ENCODE measurements around the gene GGACT. TPM values are rescaled to one million over a fixed set of nuclear protein-coding genes. Genes with fewer than 3 reads are reported as not detected.
A peak's percentile ranks its signal among the peaks of the same experiment; 100 is the strongest.

Gene GGACT
- total and polyA plus RNA-seq, 2 of the 8 experiments (the other 6 are each of a cell fraction or from before 2014, with no cell fraction given): 1.1 to 1.5 TPM

DNA sequence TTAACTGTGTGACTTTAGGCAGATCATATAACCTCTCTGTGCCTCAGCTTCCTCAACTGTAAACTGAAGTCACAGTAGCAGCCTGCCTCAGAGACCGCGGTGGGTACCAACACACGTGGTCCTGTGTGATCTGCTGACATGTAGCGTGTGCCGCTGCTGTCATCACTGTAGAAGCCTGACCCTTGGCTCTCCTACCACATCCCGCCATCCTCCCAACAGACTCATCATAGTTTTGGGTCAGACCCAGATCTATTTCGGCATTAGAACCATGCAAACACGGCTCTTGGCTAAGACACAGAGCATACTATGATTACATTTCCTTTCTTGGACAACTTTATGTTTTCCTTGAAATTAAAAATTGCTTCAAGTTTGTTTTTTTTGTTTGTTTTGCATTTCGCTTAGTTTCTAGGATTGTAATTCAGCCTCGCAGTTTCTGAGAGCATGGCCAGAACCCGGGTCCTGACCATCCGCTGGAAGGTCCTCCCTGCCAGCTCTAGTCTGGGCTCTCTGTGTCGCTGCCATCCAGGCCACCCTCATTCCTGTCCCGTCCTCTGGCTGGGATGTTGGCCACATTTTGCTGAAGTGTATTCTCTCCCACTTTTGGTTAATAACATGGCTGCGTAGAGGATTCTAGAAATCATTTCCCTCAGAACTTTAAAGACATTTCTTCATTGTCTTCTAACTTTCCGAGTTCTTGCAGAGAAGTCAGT lies 53.0 kb downstream of the GGACT start:
- POLR2A ChIA-PET (ENCODE audit: partially characterized antibody): no interaction called here
- H4K8ac ChIP-seq (ENCODE audit: extremely low read depth, insufficient read depth, low read length): no peak overlapping the region
- H2BK20ac ChIP-seq (ENCODE audit: low read length): no peak overlapping the region
- no peak overlapping the region for H3K18ac ChIP-seq (ENCODE audit: extremely low read depth, low read length)
- H3K23me2 ChIP-seq (ENCODE audit: low read depth, low read length): no peaks in the 10 kb centered on the region
- no peaks in the 10 kb centered on the region for H3K9me3 ChIP-seq (ENCODE audit: insufficient read depth in 2 of 2, low read depth in 1 of 2, low read length in 1 of 2)
- 0 out of 2 replicates have a peak overlapping the region, but pooled peaks have one; percentile 65 for H2AK5ac ChIP-seq (ENCODE audit: low read depth, low read length)
- no peak overlapping the region for H2AFZ ChIP-seq (ENCODE audit: low read length)
- H3K4me3 ChIP-seq (ENCODE audit: extremely low read depth in 1 of 4, insufficient read depth in 2 of 4, low read depth in 3 of 4, low read length in 4 of 4): no peak overlapping the region
- no peaks in the 10 kb centered on the region for H3K79me2 ChIP-seq (ENCODE audit: control insufficient read depth in 1 of 2, insufficient read depth in 2 of 2, low read length in 2 of 2)
- DNase-seq (ENCODE audit: low read depth in 1 of 2, low spot score in 2 of 2) (peak in 1 of 2 experiments; percentile 31), FAIRE-seq (no peak)
- H3K56ac ChIP-seq (replicated peaks; ENCODE audit: insufficient read length, low read depth, low read length): no peak overlapping the region
- no peak overlapping the region for H4K91ac ChIP-seq (replicated peaks; ENCODE audit: insufficient read length, low read length)
- peaks cover 0 to 4% (median 2%) of the 10 kb centered on the region in 4 experiments; a peak in 2 of 8 replicates for H3K36me3 ChIP-seq (ENCODE audit: control insufficient read depth in 2 of 4, insufficient read depth in 4 of 4, low read length in 3 of 4)
- H3K14ac ChIP-seq (ENCODE audit: insufficient read length): no peak overlapping the region
- H3K4me2 ChIP-seq (ENCODE audit: insufficient read depth in 1 of 2, low read depth in 2 of 2, low read length in 2 of 2): no peak overlapping the region
- no peaks in the 10 kb centered on the region for H3K27me3 ChIP-seq (replicated peaks in 1 of 4; ENCODE audit: control insufficient read depth in 3 of 4, extremely low read depth in 1 of 4, insufficient read depth in 3 of 4, low read length in 3 of 4)
- H4K20me1 ChIP-seq (replicated peaks in 1 of 2; ENCODE audit: control insufficient read depth in 1 of 2, insufficient read depth in 2 of 2, low read length in 2 of 2): no peaks in the 10 kb centered on the region
- H2BK12ac ChIP-seq (ENCODE audit: low read depth, low read length): no peak overlapping the region
- H3K79me1 ChIP-seq (ENCODE audit: low read depth, low read length): no peaks in the 10 kb centered on the region
- H3K9ac ChIP-seq (replicated peaks in 1 of 4; ENCODE audit: extremely low read depth in 1 of 4, low read depth in 3 of 4, low read length in 3 of 4): no peak overlapping the region; a peak in 1 of 7 replicates
- no peak overlapping the region for H2BK5ac ChIP-seq (ENCODE audit: low read depth, low read length)
- no peak overlapping the region for H3K4ac ChIP-seq (replicated peaks; ENCODE audit: insufficient read length, low read depth, low read length)
- WGBS, 2 experiments (ENCODE audit: extremely low coverage in 1 of 2, insufficient coverage in 1 of 2, insufficient read length in 1 of 2, insufficient replicate concordance in 2 of 2, low coverage in 1 of 2, low lambda C conversion rate in 2 of 2, missing lambda C conversion rate in 1 of 2): 93% methylated on average over 16 of the region's 16 CpGs; no CpG with 5 or more reads in 1 of the 2 experiments
- no peak overlapping the region for H2BK15ac ChIP-seq (ENCODE audit: low read length)
- peaks cover 0 to 3% (median under 1%) of the 10 kb centered on the region in 4 experiments; a peak in 3 of 7 replicates for H3K4me1 ChIP-seq (replicated peaks in 1 of 4; ENCODE audit: control insufficient read depth in 3 of 4, insufficient read depth in 4 of 4, low read length in 3 of 4)
- H4K5ac ChIP-seq (ENCODE audit: insufficient read length, low read depth, low read length): no peak overlapping the region
- no peak for TF ChIP-seq RXRA (IDR thresholded peaks at IDR 0.05; ENCODE audit: insufficient read depth, low read depth, low read length)
- TF ChIP-seq TEAD4 (IDR thresholded peaks at IDR 0.05; ENCODE audit: low read depth, low read length): no peak
- no peak for TF ChIP-seq CHD1 (IDR thresholded peaks at IDR 0.05; ENCODE audit: low read depth, low read length)
- no peak for TF ChIP-seq HDAC6 (IDR thresholded peaks at IDR 0.05; ENCODE audit: low read depth, low read length)
- no peak for TF ChIP-seq BACH1 (IDR thresholded peaks at IDR 0.05; ENCODE audit: low read length)
- TF ChIP-seq NANOG (IDR thresholded peaks at IDR 0.05; ENCODE audit: insufficient read depth, low read depth, low read length, poor library complexity, severe bottlenecking): no peak
- TF ChIP-seq SAP30 (IDR thresholded peaks at IDR 0.05; ENCODE audit: insufficient read depth, insufficient replicate concordance, low read length): no peak
- no peak for TF ChIP-seq NRF1 (IDR thresholded peaks at IDR 0.05; ENCODE audit: low read depth, low read length)
- no peak for TF ChIP-seq CBX5 (IDR thresholded peaks at IDR 0.05; ENCODE audit: low read depth, low read length)
- TF ChIP-seq JUND (IDR thresholded peaks at IDR 0.05; ENCODE audit: low read length): no peak
- TF ChIP-seq GTF2F1 (IDR thresholded peaks at IDR 0.05; ENCODE audit: borderline replicate concordance, low read depth, low read length): no peak
- no peak overlapping the region for H3K27ac ChIP-seq (ENCODE audit: low read depth, low read length)
- CTCF ChIA-PET (ENCODE audit: partially characterized antibody): interaction anchor here (0.9 kb wide), 2 partner anchors 10 to 52 kb away, joined by 3 read pairs; no protein-coding TSS in a partner anchor
- no peak overlapping the region for H3K23ac ChIP-seq (ENCODE audit: insufficient read length)
- no peak overlapping the region for H2BK120ac ChIP-seq (replicated peaks; ENCODE audit: low read depth, low read length)

Measured in H1 (cell line).